Measurements from ENCODE around the gene ABCC8. TPM values are rescaled to one million over a fixed set of nuclear protein-coding genes. Genes with fewer than 3 reads are reported as not detected.

ABCC8 gene
- total and polyA plus RNA-seq, 4 donors: 1.2 to 14.9 (median 3.1) TPM

DNA sequence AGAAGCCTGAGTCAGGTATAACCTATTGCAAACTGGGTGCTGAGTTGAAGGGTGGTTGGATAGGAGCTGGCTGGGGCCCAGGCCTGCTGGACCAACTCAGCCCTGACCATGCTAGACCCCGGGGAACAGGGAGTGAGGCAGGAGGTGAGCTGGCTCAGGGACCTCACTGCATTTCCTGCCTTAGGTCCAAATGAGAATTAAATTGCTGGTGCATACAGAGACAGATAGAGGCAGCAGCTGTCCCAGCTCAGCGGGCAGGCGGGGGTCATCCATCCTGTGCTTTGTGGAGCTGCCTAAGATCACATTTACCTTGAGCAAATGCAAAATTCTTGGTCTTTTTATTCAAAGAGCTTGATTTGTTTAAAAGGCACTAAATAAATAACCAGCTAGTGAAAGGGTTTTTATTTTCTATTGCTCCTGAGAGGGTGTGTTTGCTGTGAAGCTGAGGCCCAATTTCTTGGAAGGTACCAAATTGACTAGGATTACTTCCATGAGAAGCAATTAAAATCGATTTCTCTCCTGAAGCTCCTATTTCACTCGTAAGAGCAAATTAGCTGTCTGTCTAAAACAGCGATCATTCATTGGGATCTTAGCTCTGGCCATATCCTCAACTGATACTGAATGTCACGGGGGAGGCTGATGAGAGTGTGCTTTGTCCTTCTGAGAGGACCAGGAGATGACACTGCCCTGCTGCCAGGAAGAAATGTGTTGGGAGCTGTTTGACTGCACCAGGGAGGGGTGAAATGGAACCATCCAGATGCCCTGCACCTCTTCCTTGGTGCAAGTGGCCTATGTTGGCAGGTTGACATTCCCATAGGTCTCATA, 42.6 kb upstream of the ABCC8 start:
- Histone ChIP-seq H3K27me3 (ENCODE audit: control insufficient read depth in 3 of 3, insufficient read depth in 3 of 3, low read length in 2 of 3) (no peaks in the 10 kb centered on the region), H3K4me1 (ENCODE audit: control insufficient read depth in 5 of 5, insufficient read depth in 5 of 5, low read length in 5 of 5) (peaks cover 0 to 2% (median 0%) of the 10 kb centered on the region in 5 donors), H3K27ac (ENCODE audit: low read depth in 1 of 2, low read length in 1 of 2) (no peak overlapping the region), H3K9me3 (ENCODE audit: control insufficient read depth in 4 of 4, insufficient read depth in 3 of 4, low read length in 3 of 4) (no peaks in the 10 kb centered on the region), H3K9ac (ENCODE audit: insufficient read depth in 1 of 2, low read length in 2 of 2) (no peak overlapping the region), H3K4me3 (no peak overlapping the region), H3K36me3 (ENCODE audit: control insufficient read depth in 4 of 4, insufficient read depth in 4 of 4, low read length in 4 of 4) (no peaks in the 10 kb centered on the region)
- DNase-seq (no peak), ATAC-seq (ENCODE audit: insufficient read depth, low FRiP score) (no peak)
- 82 to 84% methylated on average over 7 of the region's 7 CpGs for WGBS, 2 donors
- TF ChIP-seq, protein P1, sequence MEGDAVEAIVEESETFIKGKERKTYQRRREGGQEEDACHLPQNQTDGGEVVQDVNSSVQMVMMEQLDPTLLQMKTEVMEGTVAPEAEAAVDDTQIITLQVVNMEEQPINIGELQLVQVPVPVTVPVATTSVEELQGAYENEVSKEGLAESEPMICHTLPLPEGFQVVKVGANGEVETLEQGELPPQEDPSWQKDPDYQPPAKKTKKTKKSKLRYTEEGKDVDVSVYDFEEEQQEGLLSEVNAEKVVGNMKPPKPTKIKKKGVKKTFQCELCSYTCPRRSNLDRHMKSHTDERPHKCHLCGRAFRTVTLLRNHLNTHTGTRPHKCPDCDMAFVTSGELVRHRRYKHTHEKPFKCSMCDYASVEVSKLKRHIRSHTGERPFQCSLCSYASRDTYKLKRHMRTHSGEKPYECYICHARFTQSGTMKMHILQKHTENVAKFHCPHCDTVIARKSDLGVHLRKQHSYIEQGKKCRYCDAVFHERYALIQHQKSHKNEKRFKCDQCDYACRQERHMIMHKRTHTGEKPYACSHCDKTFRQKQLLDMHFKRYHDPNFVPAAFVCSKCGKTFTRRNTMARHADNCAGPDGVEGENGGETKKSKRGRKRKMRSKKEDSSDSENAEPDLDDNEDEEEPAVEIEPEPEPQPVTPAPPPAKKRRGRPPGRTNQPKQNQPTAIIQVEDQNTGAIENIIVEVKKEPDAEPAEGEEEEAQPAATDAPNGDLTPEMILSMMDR (IDR thresholded peaks at IDR 0.05; ENCODE audit: control extremely low read depth, extremely low read depth): no peak

DNA sequence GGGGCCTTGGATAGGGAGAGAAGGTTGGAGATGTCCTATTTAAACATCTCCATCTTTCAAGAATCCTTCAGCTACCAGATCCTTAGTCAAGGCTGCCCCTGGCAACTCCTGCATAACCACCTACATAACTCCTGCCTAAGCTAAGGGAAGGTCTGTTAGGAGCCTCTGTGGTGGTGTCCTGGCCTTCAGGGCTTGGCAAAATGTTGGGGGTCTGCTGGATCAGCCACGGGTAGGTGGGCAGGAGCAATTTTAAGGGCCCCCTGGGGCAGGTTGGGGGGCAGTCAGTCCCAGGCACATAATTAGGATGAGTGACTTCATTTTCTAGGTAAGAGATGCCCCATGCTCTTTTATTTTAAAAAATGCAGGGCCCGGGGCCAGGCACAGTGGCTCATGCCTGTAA, 41.7 kb upstream of the ABCC8 start:
- Histone ChIP-seq H3K36me3 (ENCODE audit: control insufficient read depth in 4 of 4, insufficient read depth in 4 of 4, low read length in 4 of 4) (no peaks in the 10 kb centered on the region), H3K9ac (ENCODE audit: insufficient read depth in 1 of 2, low read length in 2 of 2) (no peak overlapping the region), H3K4me3 (no peak overlapping the region), H3K4me1 (ENCODE audit: control insufficient read depth in 5 of 5, insufficient read depth in 5 of 5, low read length in 5 of 5) (peaks cover 0 to 2% (median 0%) of the 10 kb centered on the region in 5 donors), H3K27me3 (ENCODE audit: control insufficient read depth in 3 of 3, insufficient read depth in 3 of 3, low read length in 2 of 3) (no peaks in the 10 kb centered on the region), H3K9me3 (ENCODE audit: control insufficient read depth in 4 of 4, insufficient read depth in 3 of 4, low read length in 3 of 4) (no peaks in the 10 kb centered on the region), H3K27ac (ENCODE audit: low read depth in 1 of 2, low read length in 1 of 2) (no peak overlapping the region)
- DNase-seq: no peak
- ATAC-seq (ENCODE audit: insufficient read depth, low FRiP score): no peak
- TF ChIP-seq, protein P1 (IDR thresholded peaks at IDR 0.05; ENCODE audit: control extremely low read depth, extremely low read depth): no peak
- 83 to 86% methylated on average over 2 of the region's 2 CpGs for WGBS, 2 donors

DNA sequence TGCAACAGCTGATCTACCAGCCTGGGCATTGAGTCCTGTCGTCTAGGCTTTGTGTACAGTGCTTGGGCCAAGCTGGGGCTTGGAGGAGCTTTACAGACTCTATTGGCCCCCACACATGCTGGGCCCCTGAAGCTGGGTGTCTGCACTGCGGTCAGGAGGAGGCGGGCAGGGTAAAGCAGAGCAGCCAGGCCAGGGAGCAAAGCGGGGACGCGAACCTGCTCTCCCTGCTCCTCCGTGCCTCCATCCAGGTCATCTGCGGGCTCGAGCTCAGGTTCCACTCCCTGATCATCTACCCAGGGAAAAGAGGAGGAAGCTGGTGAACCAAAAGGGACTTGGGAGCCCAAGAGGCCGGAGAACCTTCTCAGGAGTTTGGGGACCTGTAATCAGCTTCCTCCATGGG, 40.5 kb upstream of the ABCC8 start:
- Histone ChIP-seq H3K27me3 (ENCODE audit: control insufficient read depth in 3 of 3, insufficient read depth in 3 of 3, low read length in 2 of 3) (no peaks in the 10 kb centered on the region), H3K4me1 (ENCODE audit: control insufficient read depth in 5 of 5, insufficient read depth in 5 of 5, low read length in 5 of 5) (peaks cover 0 to 2% (median 0%) of the 10 kb centered on the region in 5 donors), H3K4me3 (no peak overlapping the region), H3K27ac (ENCODE audit: low read depth in 1 of 2, low read length in 1 of 2) (no peak overlapping the region), H3K9me3 (ENCODE audit: control insufficient read depth in 4 of 4, insufficient read depth in 3 of 4, low read length in 3 of 4) (no peaks in the 10 kb centered on the region), H3K9ac (ENCODE audit: insufficient read depth in 1 of 2, low read length in 2 of 2) (no peak overlapping the region), H3K36me3 (ENCODE audit: control insufficient read depth in 4 of 4, insufficient read depth in 4 of 4, low read length in 4 of 4) (no peaks in the 10 kb centered on the region)
- TF ChIP-seq, protein P1 (IDR thresholded peaks at IDR 0.05; ENCODE audit: control extremely low read depth, extremely low read depth): no peak
- DNase-seq (no peak), ATAC-seq (ENCODE audit: insufficient read depth, low FRiP score) (no peak)
- WGBS, 2 donors: 86 to 96% methylated on average over 10 of the region's 10 CpGs

Measured in lung (tissue), 12 donors.